COLO829 (cell line): ENCODE results near the gene LCOR.
"Not testable (repeated sequence)": the region's sequence is repeated elsewhere in the genome, so short reads cannot be mapped to it uniquely, and the experiment has no call there.

ENCODE experiments used
- DNase-seq: peaks from one replicate; pipeline ENCODE4 v3.0.0; 2012; ENCODE audit warnings: low spot score

LCOR gene

DNA sequence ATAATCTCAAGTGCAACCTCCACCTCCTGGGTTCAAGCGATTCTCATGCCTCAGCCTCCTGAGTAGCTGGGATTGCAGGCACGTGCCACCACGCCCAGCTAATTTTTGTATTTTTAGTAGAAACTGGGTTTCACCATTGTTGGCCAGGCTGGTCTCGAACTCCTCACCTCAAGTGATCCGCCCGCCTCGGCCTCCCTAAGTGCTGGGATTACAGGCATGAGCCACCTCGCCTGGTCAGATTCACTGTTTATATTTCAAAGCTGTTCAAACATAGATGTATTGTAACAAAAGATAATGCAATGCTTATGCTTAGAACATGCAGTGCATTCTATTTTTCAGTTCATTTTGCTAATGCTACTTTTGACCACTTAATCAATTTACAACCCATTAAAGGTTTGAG is 111.1 kb downstream of the LCOR start:
- not testable (repeated sequence) for DNase-seq

DNA sequence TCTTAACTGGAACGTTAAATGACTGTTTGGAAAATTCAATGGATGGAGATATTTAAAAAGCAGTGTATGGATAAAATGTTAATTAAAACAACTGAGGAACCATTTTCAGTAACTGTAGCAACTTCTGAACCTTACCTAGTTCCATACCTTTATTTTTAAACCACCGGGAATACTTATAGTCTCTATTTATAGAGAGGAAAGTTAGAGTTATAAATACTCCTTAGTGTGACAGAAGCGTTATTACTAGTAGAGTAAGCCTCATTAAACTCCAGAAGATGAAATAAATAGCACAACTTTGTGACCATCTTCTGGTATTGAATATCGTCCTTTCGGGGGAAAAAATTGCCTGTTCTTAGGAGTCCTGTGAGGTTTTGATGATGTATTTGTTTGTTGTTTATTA is 114.9 kb downstream of the LCOR start:
- no peak for DNase-seq

DNA sequence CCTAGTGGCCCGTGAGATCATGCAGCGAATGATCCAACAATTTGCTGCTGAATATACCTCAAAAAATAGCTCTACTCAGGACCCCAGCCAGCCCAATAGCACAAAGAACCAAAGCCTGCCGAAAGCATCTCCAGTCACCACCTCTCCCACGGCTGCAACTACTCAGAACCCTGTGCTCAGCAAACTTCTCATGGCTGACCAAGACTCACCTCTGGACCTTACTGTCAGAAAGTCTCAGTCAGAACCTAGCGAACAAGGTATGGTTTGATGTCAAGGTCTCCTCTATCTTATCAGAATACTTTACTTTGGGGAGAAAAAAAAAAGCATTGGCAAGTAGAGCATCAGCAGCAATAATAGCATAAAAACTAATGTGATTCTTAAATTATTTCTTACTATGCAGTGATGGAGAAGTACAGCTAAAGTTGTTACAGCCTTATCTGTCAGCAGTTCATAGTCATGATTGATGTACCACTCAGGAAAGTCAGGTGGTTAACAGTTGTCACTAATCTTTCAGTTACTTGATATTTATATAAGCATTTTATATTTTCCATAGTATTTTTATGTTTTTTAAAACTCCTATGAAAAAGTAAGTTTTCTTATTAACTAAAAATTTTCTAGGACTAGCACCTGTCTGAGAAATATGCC is 117.1 kb downstream of the LCOR start:
- DNase-seq: no peak

DNA sequence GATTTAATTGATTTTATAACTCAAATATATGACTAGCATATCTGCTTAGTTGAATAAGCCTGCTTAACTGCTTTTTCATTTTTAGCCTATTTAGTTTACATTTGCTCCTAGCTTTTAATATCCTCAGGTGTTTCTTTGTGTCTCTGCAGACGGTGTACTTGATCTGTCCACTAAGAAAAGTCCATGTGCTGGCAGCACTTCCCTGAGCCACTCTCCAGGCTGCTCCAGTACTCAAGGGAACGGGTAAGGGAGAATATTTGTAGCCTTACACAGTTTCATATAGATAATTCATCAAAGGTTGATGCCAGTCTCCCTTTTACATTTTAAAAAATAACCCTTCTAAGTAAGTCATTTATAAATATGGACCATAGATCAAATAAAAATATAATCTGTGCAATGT is 119.9 kb downstream of the LCOR start:
- no peak for DNase-seq

DNA sequence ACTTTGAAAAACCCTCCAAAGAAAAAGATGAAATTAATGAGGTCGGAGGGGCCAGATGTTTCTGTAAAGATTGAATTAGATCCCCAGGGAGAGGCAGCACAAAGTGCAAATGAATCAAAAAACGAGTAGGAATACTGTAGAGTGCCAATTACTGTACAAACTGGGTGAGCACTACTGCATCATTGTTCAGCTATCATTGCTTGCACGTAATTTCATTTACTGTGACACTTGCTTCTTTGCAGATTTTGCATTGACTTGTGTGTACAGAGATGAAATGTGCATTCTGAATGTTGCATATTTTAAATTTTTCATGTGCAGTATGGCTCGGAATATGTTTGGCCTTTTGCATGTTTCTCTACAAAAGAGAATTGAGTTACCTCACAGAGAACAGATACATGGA is 123.7 kb downstream of the LCOR start:
- no peak for DNase-seq

DNA sequence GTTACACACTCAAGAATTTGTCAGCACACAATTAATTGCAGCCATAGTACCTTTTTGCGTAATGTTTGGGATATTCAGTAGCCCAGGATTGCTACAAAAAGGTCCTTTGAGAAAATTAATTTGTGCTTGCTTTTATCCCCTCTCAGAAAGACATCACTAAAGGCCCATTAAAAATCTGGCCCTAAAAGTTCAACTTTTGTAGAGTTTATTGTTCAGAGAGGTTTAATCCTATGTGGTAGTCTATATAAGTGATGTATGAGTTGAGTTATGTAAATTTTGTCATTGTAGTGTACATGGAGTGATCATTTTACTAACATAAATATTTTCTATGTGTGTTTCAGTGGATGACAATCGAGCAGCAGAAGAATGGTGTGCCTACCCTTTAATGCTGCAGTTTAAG is 126.0 kb downstream of the LCOR start:
- no peak for DNase-seq

DNA sequence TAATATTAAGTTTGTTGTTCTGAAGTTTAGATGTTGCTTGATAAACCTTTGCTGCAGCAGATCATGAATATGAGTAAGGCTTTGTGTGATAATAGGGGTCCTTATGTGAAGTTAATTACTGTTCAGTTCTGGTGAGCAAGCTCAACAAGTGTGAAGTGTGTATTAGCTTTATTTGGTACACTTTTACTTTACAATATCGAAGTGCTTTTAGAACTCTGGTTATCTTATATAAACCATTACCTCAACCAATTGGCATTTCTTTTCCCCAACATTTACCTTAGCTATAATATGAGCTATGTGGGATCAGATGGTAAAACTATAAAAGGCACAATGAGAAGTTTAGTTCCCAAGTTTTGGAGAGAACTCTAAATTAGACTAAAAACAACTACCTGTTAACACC is 127.6 kb downstream of the LCOR start:
- no peak for DNase-seq

DNA sequence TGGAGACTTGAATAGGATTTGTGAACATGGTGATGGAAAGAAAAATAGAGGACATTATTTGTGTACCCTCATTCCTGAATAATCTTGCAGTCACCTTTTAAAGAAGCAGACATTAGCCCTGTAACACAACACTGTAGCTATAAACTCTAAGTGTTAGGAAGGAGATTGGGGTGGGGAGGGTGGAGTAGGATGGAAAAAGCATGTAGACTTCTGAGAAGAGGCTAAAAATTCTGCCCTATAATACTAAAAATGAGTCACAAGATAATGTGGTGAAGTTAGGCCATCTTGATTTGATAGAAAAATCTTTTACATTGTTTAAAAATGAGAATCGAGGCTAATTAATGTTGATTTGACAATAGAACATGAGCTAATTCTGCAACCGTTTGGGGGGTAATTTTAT is 128.8 kb downstream of the LCOR start:
- DNase-seq: no peak

DNA sequence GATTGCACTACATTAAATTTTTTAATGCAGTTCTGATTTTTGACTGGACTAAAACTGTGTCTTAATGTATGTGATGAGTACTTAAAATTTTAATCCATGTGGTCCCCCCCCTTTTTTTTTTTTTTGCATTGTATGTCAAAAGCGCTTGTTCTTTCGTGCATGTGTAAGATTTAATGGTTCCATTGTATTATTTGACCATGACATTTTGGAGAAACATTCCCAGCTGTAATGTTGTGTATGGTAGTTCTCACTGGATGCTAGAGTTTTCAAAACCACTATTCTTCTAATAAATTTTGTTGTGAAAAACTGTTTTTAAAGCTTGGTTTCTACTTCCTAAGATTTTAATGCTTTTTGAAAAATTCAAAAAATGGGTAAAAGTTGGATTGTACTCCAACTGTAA is 132.0 kb downstream of the LCOR start:
- DNase-seq: no peak

DNA sequence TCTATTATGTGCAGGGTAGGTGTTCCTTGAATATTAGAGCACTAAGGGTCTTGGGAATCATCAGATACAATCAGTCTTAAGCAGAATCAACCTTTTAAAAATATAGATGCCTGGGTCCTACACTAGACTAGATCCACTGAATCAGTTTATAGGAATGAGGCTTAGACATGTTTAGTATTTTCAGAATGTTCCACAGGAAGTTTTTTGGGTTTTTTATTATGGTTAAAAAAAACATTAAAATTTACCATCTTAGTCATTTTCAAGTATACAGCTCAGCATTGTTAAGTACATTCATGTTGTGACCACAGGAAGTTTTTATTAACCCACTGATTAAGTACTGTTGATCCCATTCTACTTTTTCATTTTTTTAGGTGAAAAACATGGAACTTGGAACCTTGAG is 135.7 kb downstream of the LCOR start:
- DNase-seq: no peak

DNA sequence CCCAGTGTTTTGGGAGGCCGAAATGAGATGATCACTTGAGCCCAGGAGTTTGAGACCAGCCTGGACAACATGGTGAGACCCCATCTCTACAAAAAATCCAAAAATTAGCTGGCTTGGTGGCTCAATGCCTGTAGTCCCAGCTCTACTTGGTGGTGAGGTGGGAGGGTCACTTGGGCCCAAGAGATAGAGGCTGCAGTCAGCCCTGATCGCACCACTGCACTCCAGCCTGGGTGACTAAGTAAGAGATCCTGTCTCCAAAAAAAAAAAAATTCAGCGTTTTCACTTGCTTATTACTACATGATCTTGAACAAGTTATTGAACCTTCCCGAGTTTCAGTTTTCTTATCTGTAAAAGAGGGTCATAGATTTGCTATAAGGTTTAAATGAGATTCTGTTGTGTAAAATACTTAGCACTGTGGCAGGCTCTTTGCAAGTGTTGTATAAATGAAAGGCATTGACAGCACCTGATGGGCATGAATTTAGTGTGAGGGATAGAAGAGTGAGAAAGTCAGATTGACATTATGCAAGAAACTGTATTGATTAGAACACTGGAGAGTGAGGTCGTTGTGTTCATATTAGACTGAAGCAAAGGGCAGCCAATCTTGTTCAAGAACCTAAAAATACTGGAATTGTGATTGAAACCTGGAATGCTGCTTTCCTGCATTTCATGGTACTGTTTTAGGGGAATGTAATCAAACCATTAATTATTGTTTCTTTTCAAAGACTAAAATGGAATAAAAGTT is 136.8 kb downstream of the LCOR start:
- no peak for DNase-seq

DNA sequence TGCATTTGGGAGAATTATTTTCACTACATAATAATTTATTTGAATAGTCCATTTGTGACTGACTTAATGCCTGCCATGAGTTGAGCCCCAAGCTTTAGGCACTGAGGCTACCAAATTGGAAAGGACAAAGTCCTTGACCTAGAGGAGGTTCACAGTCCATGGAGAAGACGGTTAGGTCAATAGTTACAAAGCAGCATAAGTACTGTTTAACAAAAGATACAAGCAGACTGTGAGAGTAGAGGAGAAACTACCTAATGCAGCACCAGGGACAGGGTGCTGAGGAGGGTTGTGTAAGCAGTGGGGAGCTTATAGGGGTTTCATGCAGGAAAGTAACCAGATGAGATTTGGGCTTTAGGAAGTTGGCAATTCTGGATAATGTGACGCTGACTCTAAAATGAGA is 139.2 kb downstream of the LCOR start:
- DNase-seq: no peak

DNA sequence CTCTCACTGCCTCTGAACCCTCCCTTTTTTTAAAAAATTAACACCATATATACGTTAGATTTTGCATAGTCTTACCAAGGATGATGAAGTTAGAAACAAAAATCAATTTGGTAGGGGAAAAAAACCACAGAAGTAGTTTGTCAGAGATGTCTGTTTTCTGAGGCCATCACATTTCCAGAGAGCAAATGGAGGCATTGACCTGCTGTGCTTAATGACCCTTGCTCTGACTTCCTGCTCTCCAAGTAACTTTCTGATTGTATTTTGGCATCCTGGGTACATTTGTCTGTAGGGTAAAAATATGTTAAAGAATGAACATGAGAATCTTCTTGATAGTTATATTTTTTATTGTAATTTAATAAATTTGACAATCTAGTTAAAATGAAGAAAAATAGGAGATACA is 140.2 kb downstream of the LCOR start:
- DNase-seq: no peak

DNA sequence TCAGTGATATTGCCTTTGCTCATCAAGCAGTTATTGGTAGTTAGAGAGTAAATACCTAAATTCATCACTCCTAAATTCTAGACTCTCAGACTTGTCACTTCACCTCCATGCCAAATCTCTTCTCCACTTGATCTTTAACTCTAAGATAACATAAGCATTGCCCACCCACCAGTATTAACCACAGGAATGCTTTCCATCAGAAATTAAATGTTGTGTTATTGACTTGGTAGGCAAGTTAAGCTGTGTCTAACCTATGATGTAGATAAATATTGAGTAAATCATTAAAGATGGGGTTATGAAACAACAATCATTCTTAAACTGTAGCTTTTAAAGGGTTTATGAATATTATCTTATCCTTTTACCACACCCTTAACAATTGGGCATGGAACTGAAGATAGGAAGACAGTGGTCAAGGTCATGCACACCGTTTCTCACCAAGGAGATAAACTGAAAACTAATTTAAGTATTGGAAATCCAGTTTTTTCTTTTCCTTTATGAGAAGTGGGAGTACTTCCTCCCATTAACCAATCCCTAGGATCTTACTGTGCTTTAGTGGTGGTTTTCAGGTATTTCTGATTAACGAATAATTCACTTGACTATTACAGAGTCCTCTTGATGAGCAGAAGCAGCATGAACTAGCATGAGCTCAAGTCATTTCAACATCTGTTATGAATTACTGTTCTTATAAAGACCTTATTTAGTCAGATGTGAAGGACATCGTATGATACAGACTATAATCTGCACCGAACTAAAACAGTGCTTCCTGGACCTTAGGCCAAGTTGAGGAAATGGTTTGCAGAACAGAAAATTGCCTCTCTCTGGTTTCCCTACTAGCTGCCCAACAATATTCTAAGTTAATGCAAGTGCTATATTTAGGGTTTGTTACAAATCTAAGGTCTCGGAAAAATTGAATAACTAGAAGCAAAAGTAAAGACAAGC is 142.0 kb downstream of the LCOR start:
- DNase-seq: no peak

DNA sequence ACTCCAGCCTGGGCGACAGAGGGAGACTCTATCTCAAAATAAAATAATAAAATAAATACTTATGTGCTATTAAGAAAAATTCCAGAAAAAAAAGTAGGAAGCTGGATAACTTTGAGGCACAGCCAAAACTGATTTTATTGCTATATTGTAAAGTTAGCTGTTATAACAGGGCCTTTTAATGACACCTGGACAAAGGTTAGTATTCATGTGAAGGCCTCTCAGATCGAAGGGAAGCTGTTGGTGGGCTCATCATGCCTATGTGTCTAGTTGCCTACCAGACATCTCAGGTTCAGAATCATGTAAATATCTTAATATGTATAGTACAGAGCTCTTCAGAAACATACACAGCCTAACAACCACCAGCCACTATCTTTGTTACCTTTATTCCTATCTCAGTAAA is 143.0 kb downstream of the LCOR start:
- DNase-seq: no peak

DNA sequence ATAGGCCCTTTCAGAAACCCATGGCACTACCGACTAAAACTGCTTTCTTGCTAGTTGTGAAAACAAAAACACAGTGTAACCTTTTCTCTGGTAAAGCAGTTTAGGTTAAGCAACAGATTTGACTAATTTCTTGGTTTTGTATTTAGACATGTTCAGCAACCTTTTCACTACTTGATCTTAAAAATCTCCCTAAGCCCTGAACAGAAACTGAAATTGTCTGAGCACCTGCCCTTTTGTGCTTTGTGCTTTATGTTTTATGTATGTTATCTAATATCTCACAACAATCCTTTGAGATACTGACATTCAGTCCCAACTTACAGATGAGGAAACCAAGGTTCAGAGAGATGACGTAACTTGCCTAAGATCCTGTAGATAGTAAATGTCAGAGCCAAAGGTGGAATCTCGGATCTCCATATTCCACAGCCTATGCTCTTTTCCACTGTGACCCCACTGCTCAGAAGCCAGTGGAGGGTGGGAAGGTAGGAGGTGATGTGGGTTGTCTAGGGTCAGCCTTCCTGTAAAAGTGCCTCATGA is 146.6 kb downstream of the LCOR start:
- no peak for DNase-seq

DNA sequence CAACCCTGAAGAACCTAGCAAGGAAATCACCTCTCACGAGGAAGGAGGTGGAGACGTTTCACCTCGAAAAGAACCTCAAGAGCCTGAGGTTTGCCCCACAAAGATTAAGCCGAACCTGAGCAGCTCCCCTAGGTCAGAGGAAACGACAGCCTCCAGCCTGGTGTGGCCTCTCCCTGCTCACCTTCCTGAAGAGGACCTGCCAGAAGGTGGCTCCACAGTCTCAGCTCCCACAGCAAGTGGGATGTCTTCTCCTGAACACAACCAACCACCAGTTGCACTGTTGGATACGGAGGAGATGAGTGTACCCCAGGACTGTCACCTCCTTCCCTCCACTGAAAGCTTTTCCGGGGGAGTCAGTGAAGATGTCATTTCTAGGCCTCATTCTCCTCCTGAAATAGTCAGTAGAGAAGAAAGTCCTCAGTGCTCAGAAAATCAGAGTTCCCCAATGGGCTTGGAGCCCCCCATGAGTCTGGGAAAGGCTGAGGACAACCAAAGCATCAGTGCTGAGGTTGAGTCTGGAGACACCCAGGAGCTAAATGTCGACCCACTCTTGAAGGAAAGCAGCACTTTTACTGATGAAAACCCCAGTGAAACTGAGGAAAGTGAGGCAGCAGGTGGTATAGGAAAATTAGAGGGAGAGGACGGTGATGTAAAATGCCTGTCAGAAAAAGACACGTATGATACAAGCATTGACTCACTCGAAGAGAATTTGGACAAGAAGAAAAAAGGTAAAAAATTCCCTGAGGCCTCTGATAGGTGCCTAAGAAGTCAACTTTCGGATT is 150.2 kb downstream of the LCOR start:
- no peak for DNase-seq

DNA sequence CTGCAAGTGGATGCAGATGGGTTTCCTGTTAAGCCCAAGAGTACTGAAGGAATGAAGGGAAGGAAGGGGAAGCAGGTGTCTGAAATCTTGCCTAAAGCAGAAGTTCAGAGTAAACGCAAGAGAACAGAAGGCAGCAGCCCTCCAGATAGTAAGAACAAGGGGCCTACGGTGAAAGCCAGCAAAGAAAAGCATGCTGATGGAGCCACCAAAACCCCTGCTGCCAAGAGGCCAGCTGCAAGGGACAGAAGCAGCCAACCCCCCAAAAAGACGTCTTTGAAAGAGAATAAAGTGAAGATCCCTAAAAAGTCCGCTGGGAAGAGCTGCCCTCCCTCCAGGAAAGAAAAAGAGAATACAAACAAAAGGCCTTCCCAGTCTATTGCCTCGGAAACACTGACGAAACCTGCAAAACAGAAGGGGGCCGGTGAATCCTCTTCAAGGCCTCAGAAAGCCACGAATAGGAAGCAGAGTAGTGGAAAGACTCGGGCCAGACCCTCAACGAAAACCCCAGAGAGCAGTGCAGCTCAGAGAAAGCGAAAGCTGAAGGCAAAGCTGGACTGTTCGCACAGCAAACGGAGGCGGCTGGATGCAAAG is 152.5 kb downstream of the LCOR start:
- DNase-seq: no peak

DNA sequence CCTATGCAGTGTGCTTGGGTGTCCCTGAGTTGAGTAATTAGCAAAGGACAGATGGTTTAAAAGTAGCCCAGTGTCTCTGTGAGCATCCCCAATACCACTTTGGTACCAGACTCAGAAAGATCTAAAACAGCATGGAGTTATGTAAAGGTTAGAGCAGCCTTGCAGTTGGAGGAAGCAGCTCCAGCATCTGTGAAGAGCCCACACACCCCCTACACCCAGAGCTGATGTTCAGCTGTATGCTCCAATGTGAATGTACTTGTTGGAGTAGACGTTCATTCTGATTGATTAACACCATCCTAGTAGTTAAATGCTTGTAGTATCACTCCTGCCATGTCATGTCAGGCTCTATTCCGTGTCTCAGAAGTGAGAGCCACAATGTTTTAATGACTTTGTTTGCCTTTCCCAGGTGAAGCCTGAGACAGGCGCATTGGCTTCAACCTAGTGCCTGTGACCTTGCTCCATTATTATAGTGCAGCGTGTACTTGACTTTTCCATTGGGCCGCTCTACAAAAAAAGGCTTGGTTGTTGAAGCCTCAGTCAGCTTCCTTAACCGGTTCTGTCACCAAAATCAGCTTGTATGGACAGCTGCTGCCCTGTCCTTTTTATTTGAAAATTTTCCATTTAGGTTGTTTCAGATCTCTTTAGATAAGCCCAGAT is 154.2 kb downstream of the LCOR start:
- no peak for DNase-seq

DNA sequence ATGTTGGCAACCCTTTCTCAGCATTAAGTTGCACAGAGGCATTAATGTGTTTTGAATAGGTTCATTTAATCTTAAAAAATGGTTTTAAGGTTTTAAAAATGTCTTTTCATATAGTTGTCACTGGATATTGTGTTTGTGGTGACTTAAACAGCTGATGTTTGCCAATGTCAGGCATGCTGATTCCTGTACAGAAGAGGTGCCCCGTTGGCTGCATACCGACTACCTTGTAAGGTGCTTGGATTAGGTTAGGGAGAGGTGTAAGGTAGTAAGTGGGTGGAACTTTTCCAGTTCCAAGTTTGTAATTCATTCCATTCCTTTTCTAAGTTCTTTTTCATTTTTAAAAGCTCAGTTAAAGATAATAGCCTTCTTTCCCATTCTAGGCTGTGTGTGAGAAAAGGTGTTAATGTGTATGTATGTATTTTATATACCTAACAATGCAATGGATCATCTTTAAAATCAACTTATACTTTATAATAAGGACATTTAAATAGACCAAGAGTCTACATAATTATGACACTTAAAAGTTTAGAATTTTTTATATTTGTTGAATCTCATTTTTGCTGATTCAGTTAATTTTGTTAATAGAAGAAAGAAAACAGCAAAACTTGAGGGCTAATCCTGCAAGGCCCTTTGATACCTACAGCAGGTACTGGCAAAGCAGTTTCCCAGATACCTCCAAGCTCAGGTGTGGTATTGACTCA is 155.2 kb downstream of the LCOR start:
- no peak for DNase-seq

DNA sequence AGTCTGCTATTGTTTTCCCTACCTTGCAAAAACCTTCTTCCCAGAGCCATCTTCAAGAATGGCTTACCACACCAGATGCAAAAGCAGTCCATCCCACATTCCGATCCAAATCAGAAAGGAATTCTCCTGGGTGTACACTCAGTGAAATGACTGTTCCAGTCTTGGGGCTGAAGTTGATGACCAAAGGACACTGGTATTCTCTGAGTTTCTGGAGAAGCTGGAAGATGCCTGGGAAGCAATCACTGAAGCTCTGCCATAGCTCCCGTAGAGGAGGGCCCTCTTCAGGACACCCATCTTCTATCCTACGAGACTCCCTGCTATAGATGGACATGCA is 155.7 kb downstream of the LCOR start:
- no peak for DNase-seq
